ENCODE results near the gene JAKMIP3.
"Not testable (repeated sequence)": the region's sequence is repeated elsewhere in the genome, so short reads cannot be mapped to it uniquely, and the experiment has no call there.

The JAKMIP3 gene

DNA sequence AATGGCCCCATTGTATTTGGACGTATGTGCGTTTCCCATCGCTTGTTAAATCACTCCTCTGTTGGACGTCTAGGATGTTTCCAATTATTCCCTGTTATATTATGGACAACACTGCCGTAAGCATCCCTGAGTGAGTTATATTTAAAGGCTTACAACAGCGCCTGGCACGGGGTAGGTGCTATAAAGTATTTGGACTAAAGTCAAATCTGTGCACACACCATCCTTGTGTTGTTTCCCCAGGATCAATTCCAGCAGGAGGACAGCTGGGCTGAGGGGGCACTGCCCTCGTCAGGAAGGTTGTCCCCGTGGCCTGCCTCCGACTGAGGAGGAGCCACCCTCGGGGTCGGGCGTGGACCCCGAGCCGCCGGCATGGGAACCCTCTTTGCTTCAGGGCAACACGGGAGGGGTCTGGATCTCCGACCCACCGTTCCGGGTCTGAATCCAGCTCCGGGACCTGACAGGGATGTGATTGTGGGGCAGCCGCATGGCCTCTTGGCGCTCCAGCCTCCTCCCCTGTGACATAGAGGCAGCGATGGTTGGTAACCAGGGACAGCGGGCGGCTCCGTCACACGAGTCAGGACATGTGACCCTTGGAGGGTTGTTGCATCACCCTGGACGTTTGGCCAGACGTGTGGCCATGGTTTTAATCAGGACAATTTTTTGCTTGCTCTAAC is 1.5 kb upstream of the JAKMIP3 start:
- no peak for DNase-seq (ENCODE audit: low read depth in 2 of 3, low spot score in 1 of 3)

DNA sequence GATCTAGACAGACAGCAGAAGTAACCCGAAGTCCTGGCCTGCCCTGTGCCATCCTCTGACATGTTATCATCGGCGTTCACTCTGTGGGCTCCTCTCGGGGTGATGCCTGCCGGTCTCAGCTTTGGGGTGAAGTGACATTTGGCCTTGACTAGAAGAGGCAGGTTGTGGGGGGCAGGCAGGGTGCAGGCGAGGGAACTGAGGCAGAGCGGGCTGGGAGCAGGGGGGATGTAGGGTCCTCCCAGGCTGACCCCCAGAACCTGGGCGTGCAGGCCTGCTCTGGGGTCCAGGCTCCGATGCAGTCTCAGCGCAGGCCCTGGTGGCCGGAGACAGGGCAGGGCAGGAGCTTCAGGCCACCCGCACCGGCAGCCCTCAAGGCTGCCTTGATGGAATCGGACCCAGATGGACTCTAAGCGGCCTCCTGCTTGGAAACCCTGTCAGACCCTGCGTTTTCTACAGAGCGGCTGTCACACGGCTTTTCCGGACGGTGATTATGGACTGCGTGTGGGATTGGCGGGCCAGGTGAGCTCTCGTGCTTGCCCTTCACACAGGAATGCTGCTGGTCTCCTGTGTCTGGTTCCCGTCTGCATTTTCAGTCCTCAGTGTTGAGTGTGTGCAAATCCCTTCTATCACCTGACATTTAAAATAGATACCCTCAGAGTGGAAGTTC is 842 bp upstream of the JAKMIP3 start:
- no peak for DNase-seq (ENCODE audit: low read depth in 2 of 3, low spot score in 1 of 3)

DNA sequence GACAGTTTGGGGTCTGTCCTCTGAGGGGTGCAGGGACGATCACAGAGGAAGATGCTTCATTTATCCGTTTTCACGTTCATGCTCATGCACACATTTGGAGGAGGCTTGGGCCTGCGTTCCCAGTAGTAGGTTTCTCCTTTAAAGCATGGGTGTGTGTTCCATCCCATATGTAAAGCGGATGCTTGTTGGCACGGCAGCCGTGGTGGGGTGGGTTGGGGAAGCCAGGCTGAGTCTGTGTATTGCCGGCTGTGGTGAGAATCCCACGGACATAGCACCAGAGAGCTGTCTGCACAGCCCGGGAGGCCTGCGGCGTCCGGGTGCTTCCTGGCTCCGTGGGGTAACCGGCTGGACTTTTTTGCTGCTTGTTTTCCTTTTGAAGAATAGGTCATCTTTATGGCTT is 440 bp downstream of the JAKMIP3 start:
- DNase-seq (ENCODE audit: low read depth in 2 of 3, low spot score in 1 of 3) = no peak

DNA sequence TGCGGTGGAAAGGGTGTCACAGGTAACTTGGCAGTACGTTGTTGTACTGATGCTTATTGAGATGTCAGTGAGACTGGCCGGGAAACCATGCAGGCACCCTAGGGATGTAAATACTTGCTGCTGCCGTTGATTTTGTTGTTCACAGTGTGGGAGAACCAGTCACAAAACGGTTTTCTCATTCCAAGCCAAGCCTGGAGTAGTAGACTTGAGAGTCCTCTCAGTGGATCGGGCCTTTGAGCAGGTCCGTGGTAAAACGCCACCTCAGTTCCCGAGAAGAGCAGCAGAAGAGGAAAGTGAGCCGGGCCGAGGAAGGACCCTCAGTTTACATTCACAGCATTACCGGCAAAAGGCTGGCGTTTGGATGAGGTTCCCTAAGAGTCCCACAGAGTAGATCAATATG is 1.1 kb downstream of the JAKMIP3 start:
- DNase-seq (ENCODE audit: low read depth in 2 of 3, low spot score in 1 of 3) = no peak

DNA sequence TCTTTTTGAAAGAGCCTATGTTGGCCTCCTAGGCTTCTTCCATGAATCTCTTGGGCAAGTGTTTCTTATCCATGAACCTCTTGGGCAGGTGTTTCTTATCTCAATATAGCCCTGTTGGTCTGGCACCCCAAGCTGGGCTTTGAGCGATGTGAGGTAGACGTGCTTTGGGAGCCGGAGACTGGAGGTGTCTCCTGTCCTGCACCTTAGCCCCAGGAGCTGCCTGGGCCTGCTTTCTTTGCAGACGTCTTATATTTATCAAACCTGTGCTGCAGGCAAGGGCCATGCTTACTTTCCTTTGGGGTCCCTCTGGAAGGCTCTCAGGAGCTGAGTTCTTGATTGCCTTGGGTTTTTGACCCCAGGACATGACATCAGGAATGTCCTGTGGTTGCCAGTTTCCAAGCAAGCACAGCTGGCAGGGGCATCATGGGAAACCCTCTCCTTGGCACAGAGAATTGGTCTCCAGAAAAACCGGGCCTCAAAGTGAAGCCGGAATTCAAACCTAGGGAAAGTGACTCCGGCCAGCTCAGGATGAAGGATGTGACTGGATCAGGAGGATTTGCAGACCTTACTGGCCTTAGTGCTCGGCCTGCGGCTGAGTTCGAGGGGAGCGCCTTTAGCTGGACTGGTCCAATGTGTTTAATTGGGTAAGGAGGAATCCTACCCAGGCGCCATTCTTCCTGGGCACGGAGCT is 2.8 kb downstream of the JAKMIP3 start:
- DNase-seq (ENCODE audit: low read depth in 2 of 3, low spot score in 1 of 3) = no peak

DNA sequence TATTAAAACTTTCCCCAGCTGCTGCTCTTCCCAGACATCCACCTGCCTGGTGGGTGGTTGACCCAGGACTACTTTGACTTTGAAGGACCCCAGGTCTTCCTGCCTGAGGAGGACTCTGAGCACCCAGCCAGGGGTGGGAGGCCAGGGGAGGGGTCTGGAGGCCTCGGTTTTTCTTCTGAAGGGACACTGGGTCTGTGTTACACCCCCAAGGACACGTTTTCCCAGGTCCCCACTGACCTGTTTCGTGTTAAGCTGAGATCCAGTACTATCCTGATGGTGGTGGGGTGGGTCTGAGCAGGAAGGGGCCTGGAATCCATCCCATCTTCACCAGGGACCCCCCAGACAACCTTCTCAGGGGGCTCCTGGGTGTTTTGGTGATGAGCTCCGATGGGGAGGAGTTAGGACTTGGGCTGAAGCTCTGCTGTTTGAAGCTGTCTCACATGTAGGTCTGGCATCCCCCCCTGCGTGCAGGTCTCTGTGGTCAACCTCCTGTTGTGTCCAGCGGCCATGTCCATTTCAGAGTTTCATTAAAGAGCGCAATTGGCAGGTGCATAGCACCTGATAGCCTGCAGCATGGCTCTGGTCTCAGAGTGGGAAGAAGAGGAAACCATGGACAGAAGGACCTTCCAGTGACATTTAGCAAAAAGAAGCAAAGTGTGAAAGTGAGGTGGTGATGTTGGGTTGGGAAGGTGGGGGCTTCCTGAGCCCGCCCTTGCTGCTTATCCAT is 3.5 kb downstream of the JAKMIP3 start:
- DNase-seq (ENCODE audit: low read depth in 2 of 3, low spot score in 1 of 3) = no peak

DNA sequence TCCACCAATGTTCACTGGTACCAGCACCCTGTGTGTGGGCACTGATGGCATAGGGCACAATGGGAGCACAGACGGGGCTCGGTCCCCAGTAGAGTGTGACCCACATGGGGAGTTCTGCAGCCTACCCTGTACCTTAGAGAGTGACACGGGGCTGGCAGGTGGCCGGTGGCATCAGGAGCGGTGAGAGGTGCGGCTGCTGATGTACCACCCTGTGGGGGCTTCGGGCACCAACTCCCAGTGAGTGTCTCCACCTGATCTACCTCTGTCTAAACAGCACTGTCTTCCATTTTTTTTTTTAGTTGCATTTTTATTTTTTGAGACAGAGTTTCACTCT is 4.1 kb downstream of the JAKMIP3 start:
- DNase-seq (ENCODE audit: low read depth in 2 of 3, low spot score in 1 of 3) = no peak

DNA sequence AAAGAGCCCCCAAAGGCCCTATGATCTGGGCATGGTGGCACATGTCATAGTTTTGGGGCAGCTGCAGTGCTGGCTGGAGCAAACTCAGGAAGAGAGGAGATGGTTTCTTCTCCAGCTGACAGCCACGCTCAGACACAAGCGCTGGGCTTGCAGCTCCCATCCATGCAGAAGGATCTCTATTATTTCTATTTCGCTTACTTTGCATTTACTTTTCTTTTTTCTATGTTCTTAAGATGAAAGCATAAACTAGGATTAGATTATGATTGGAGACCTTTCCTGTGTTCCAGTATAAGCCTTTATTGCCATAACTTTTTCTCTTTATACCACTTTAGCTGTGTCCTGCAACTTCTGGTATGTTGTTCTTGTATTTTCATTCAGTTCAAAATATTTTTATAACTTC is 5.0 kb downstream of the JAKMIP3 start:
- DNase-seq (ENCODE audit: low read depth in 2 of 3, low spot score in 1 of 3) = no peak

DNA sequence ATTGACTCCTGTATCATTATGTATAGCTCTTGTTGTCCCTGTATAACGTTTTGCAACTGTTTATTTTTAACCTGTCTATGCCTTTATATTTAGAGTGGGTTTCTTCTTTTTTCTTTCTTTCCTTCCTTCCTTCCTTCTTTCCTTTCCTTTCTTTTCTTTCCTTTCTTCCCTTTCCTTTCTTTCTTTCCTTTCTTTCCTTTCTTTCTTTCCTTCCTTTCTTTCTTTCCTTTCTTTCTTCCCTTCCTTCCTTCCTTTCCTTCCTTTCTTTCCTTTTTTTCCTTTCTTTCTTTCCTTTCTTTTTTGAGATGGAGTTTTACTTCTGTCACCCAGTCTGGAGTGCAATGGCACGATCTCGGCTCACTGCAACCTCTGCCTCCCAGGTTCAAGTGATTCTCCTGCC is 5.9 kb downstream of the JAKMIP3 start:
- no peak for DNase-seq (ENCODE audit: low read depth in 2 of 3, low spot score in 1 of 3)

DNA sequence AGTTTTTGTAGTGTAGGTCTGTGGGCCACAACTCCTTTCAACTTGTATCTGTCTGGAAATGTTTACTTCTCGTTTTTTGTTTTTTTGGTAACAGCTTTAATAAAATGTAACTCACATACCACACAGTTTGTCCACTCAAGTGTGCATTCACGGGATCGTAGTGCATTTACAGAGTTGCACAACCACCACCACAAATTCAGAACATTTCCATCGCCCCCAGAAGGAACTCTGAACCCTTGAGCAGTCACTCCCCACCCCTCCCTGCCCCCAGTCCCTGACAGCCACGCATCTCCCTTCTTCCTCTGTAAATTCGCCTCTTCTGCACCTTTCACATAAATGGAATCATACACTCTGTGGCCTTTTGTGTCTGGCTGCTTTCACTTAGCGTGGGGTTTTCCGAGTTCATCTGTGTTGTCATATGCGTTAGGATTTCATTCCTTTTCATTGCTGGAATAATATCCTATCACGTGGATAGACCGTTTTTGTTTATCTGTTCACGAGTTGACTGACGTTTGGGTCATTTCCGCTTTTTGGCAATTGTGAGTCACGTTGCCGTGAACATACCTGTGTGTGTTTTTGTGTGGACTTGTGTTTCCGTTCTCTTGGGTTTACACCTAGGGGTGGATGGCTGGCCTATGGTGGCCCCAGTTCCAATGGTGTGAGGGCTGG is 10.3 kb downstream of the JAKMIP3 start:
- no peak for DNase-seq (ENCODE audit: low read depth in 2 of 3, low spot score in 1 of 3)

DNA sequence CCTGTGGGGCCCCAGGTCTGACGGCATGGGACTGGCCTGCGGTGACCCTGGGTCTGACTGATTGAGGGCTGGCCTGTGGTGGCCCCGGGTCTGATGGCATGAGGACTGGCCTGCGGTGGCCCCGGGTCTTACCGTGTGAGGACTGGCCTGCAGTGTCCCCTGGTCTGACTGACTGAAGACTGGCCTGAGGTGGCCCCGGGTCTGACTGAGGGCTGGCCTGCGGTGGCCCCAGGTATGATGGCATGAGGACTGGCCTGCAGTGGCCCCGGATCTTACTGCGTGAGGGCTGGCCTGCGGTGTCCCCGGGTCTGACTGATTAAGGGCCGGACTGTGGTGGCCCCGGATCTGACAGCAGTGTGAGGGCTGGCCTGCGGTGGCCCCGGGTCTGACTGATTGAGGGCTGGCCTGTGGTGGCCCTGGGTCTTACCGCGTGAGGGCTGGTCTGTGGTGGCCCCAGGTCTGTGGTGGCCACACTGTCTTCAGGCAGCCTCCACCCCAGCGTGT is 10.9 kb downstream of the JAKMIP3 start:
- DNase-seq (ENCODE audit: low read depth in 2 of 3, low spot score in 1 of 3) = no peak

DNA sequence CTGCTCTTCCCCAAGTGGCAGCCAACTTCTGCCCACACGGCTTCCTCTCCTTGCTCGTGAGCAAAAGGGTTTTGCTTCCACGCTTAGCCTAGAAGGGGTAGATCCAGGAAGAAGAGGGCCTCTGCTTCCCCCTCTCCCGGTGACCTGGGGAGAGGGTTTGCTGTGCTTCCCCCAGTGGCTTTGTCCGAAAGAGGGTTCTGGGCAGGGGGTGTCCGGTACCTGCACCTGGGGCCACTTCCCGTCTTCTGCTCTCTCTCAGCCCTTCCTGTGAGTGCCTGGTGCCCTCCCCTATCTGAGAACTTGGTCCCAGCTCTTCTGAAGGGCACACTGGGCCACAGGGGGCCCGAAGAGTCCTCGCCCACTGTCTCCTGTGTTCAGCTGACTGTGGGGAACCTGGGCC is 11.3 kb downstream of the JAKMIP3 start:
- no peak for DNase-seq (ENCODE audit: low read depth in 2 of 3, low spot score in 1 of 3)

DNA sequence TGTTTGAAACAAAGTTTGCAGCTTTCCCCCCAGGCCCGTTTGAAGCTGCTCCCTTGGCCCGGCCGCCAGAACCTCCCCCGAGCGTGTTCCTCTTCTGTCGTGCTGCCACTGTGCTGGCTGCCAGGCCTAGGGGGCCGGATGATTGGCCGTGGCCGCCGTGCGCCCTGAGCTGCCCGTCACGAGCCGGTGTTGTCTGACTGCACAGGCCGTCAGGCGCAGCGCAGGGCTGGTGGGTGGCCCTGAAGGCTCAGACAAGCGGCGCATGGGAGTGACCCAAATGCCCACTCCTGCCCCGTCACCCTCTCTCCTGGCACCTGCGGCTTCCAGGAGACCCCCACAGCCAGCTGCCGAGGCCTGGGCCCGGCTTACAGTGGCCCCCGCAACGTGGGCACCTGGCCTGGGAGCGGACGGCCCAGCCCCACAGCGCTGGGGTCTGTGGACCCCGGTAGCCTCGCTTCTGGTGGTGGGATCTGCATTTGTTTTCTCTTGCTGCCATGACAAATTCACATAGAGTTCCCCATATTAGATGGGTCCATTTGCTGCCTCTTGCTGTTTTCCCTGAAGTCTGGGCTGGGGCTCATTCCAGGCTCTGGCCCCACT is 13.1 kb downstream of the JAKMIP3 start:
- no peak for DNase-seq (ENCODE audit: low read depth in 2 of 3, low spot score in 1 of 3)

DNA sequence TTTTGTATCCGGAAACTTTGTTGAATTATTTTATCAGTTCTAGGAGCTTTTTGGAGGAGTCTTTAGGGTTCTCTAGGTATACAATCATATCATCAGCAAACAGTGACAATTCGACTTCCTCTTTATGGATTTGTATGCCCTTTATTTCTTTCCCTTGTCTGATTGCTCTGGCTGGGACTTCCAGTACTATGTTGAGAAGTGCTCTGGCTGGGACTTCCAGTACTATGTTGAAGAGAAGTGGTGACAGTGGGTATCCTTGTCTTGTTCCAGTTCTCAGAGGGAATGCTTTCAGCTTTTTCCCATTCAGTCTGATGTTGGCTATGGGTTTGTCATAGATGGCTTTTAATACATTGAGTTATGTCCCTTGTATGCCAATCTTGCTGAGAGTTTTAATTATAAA is 18.6 kb downstream of the JAKMIP3 start:
- DNase-seq (ENCODE audit: low read depth in 2 of 3, low spot score in 1 of 3) = not testable (repeated sequence)

DNA sequence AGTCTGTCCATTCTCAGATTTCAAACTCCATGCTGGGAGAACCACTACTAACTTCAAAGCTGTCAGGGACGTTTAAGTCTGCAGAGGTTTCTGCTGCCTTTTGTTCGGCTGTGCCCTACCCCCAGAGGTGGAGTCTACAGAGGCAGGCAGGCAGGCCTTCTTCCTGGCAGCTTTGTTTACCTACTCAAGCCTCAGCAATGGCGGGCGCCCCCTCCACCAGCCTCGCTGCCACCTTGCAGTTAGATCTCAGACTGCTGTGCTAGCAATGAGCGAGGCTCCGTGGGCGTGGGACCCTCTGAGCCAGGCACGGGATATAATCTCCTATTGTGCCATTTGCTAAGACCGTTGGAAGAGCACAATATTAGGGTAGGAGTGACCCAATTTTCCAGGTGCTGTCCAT is 27.5 kb downstream of the JAKMIP3 start:
- DNase-seq (ENCODE audit: low read depth in 2 of 3, low spot score in 1 of 3) = not testable (repeated sequence)

DNA sequence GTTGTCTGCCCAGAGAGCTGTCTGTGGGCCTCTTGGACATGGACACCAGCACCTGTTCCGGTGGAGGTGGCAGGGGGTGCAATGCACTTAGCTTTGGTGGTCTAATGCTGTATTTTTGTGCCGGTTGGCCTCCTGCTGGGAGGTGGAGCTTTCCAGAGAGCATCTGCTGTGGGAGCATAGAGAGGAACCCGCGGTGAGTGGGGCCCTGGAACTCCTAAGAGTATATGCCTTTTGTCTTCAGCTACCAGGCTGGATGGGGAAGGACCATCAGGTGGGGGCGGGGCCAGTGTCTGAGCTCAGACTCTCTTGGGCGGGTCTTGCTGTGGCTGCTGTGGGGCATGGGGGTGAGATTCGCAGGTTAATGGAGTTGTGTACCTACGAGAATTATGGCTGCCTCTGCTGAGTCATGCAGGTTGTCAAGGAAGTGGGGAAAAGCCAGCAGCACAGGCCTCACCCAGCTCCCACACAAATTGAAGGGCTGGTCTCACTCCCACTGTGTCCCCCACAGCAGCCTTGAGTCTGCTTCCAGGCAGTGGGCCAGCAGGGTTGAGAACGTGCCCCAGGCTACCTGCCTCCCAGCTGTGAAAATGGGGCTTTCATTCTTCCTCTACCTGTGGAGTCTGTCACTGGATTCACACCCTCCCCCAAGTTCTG is 29.0 kb downstream of the JAKMIP3 start:
- no peak for DNase-seq (ENCODE audit: low read depth in 2 of 3, low spot score in 1 of 3)

DNA sequence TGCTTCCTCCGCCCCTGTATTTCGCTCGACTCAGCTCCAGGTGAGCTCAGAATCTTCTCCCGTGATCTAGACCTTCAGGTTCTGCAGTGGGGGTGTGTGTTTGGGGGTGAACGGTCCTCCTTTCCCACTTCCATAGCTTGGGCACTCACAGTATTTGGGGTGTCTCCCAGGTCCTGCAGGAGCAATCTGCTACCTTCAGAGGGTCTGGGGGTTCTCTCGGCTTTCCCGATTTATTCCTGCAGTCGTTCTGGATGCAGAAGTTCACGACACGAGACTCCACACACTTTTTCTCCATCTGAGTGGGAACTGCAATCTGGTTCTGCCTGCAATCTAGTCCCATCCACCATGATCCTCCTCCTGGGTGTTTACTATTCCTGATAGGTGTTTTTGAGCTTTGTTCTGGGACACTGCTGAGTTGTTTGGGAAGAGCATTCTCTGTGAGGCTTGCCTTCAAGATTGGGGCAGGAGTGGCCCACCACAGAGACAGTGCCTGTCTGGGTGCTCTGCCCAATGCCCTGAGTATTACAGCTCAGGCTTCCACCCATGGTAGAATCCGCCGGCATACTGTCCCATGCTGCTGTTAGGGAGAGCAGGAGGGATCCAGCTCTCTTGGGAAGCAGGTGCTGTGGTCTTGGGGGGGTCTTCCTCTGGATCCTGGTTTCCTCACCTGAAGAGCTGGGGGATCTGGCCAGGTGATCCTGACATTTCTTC is 29.8 kb downstream of the JAKMIP3 start:
- no peak for DNase-seq (ENCODE audit: low read depth in 2 of 3, low spot score in 1 of 3)

DNA sequence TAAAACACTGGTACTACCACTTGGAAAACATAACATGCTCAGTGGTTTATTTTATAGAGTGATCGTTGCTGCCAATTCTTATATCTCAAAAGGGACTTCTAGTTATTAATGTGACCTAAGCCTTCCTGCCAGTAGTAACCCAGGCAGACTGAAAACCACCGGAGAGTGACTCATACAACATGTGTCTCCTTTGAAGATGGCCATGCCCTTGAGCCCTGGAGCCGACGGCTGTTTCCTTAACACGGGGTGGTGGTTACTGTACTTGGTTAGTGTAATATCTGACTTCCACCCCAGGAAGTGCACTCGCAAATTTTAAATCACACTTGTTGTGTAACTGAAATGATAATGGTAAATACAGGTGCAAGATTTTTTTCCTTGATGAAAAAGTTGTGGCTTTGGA is 30.5 kb downstream of the JAKMIP3 start:
- no peak for DNase-seq (ENCODE audit: low read depth in 2 of 3, low spot score in 1 of 3)

DNA sequence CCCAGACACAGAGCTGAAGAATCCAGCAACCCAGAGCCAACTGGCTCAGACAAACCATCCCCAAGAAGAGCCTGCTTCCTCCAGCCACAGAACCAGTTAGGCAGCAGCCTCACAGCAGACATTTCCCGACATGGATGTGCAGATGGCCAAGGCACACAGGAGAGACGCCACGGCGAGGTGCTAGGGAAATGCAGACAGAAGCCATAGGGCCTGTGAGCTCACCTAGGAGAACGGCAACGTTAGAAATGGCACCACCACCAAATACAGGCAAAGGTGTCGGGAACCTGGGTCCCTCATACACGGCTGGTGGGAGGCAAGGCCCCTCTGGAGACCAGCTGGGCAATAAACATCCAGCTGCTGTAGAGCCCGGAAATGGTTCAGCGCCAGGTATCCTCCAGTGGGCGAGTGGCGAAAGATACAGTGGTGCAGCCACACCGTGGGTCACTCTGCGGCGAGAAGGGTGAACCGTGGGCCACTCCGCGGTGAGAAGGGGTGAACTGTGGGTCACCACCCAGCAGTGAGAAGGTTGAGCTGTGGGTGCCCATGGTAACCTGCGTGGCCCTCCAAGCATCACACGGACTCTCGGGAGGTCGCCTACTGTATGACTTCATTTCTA is 31.2 kb downstream of the JAKMIP3 start:
- no peak for DNase-seq (ENCODE audit: low read depth in 2 of 3, low spot score in 1 of 3)
